Sigmoid colon (tissue), 4 donors: ENCODE data around the gene NTRK3.

Experiments used
- CTCF ChIP-seq, 4 experiments: fragments of 450-650 bp in 3 of 4; fragments of 200-600 bp in 1 of 4; IDR thresholded peaks; one replicate each; pipeline ENCODE4 v1.5.1; 2016 to 2019; ENCODE audit warnings: antibody characterized with exemption in 4 of 4, mild to moderate bottlenecking in 3 of 4, moderate library complexity in 2 of 4
- EP300 ChIP-seq, 4 donors: sonication (generic); formaldehyde crosslinking; IDR thresholded peaks; one replicate each; pipeline ENCODE4 v1.6.1; 2017; ENCODE audit warnings: antibody characterized with exemption in 4 of 4
- POLR2A ChIP-seq, 2 donors: fragments of 450-650 bp; IDR thresholded peaks; one replicate each; pipeline ENCODE4 v1.6.1; 2016; ENCODE audit warnings: antibody characterized with exemption in 2 of 2, mild to moderate bottlenecking in 2 of 2, moderate library complexity in 2 of 2

DNA sequence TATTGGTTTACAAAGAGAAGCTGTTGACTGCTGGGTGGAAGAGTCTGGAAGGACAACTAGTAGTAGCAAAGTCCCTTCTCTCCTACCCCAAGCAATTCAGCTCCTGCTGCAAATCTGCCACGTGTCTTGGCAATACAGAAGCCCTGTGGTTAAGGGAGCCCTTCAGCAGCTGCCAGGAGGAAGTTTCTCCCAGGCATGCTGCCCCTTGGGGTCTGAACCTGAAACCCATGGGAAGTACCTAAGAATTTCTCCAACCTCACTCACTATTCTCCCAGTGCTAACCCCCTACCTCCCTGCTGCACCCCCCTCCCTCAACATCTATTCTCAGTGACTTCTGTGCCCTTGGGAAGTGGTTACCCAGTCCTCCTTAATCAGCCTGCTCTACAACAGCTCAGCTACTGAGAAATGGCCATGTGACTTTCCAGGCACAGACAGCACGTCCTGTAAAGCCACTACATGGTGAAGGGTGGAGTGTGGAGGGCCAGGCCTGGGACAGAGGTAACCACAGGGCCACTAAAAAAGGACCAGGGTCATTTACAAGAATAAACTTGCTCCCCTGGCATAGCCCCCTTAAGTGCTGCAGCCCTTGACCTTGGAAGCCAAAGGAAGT, 316.6 kb downstream of the NTRK3 start:
- no peak for TF ChIP-seq CTCF (IDR thresholded peaks at IDR 0.05)
- TF ChIP-seq EP300 (IDR thresholded peaks at IDR 0.05) = no peak
- TF ChIP-seq POLR2A (IDR thresholded peaks at IDR 0.05) = no peak
